SU-DHL-6 (cell line): ENCODE results near the gene FLNB.

Experiments
- H2AFZ ChIP-seq: fragments of 200-600 bp; sonication (generic); 2 replicates; pipeline ENCODE4 v1.6.1; 2014; ENCODE audit warnings: low read depth, mild to moderate bottlenecking, moderate library complexity, mixed read lengths, antibody characterized with exemption, low read length; ENCODE audit not compliant: severe bottlenecking
- H3F3A ChIP-seq: fragments of 200-600 bp; shearing (Covaris generic); 2 replicates; pipeline ENCODE4 v1.6.0; 2016; ENCODE audit warnings: antibody characterized with exemption, mild to moderate bottlenecking; ENCODE audit not compliant: insufficient read depth
- H3K27ac ChIP-seq: fragments of 200-600 bp; sonication (generic); 2 replicates; pipeline ENCODE4 v1.5.1; 2016; ENCODE audit warnings: low read depth, mild to moderate bottlenecking, low read length, moderate library complexity, mixed read lengths
- H3K27me3 ChIP-seq: fragments of 200-600 bp; sonication (generic), shearing (Covaris generic); 2 replicates; pipeline ENCODE4 v1.6.0; 2014; ENCODE audit warnings: mild to moderate bottlenecking, low read length
- H3K36me3 ChIP-seq: fragments of 200-600 bp; sonication (generic); 2 replicates; pipeline ENCODE4 v1.6.1; 2014; ENCODE audit warnings: mild to moderate bottlenecking, low read length, mixed read lengths
- H3K4me2 ChIP-seq: fragments of 300-600, 200-600 bp; shearing (Covaris generic), sonication (generic); 2 replicates; pipeline ENCODE4 v1.6.0; 2014; ENCODE audit warnings: low read length, low read depth, mild to moderate bottlenecking; ENCODE audit not compliant: poor library complexity, severe bottlenecking
- H3K4me3 ChIP-seq: fragments of 200-600 bp; sonication (generic); 2 replicates; pipeline ENCODE4 v1.5.1; 2014; ENCODE audit warnings: antibody characterized with exemption, low read length, mild to moderate bottlenecking, mixed read lengths; ENCODE audit not compliant: insufficient read depth, poor library complexity, severe bottlenecking
- H3K79me2 ChIP-seq: fragments of 200-600 bp; sonication (generic); 2 replicates; pipeline ENCODE4 v1.6.1; 2014; ENCODE audit warnings: mild to moderate bottlenecking, low read length, moderate library complexity; ENCODE audit not compliant: insufficient read depth
- H3K9ac ChIP-seq: fragments of 200-600 bp; sonication (generic); 2 replicates; pipeline ENCODE4 v1.7.0; 2014; ENCODE audit warnings: mild to moderate bottlenecking, low read length
- H3K9me2 ChIP-seq: fragments of 200-600 bp; sonication (generic); replicated peaks from 2 replicates; pipeline ENCODE4 v1.6.1; 2014; ENCODE audit warnings: low read length; ENCODE audit not compliant: insufficient read depth
- H3K9me3 ChIP-seq: fragments of 200-600 bp; sonication (generic); 2 replicates; pipeline ENCODE4 v1.6.1; 2014; ENCODE audit warnings: low read length, mixed read lengths; ENCODE audit not compliant: insufficient read depth
- H4K20me1 ChIP-seq: fragments of 200-600 bp; sonication (generic); 2 replicates; pipeline ENCODE4 v1.6.1; 2014; ENCODE audit warnings: low read depth, mild to moderate bottlenecking, antibody characterized with exemption, low read length, moderate library complexity, mixed read lengths
- CTCF ChIP-seq: fragments of 200-600 bp; sonication (generic); IDR thresholded peaks from one replicate; pipeline ENCODE4 v1.5.1; 2017; ENCODE audit warnings: antibody characterized with exemption, mild to moderate bottlenecking, low read length, moderate library complexity; ENCODE audit not compliant: insufficient read depth, poor library complexity, severe bottlenecking
- EZH2phosphoT487 ChIP-seq: fragments of 200-600 bp; sonication (generic), shearing (Covaris generic); conservative IDR thresholded peaks from 2 replicates; pipeline ENCODE4 v1.6.1; 2018; ENCODE audit warnings: mild to moderate bottlenecking, antibody characterized with exemption, low read length, moderate library complexity, mixed read lengths

The FLNB gene

DNA sequence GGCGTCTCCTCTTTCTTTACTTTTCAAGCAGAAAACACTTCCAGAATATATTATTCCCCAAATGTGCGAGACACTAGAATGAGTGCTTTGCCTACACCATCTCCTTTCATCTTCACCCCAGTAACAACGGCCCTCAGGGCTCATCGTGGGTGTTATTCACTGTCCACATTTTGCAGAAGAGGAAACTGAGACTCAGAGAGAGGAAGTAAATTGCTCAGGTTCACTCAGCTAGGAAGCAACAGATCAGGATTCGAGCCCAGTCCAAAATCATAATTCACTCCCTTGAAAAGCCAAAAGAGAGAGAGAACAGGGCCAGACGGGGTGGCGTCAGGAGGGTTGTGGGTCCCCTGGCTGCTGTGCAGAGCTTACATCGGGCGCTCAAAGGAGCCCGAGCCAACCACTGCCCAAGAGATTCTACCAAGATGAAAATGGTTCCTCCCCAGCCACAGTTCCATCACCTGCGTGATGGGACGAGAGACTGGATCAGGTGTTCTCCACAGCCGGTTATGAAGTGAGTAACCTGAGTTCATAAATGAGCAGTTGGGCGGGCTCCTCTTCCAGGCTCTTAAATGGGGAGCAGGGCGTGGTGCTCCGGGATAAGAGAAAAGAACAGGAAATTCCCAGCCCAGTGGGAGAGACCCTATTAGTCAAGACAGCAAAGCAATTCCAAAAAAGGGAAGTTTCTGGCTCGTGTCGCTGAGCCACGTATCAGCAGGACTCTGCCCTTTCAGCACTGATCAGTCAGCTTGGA, 48.6 kb upstream of the FLNB start:
- H3K4me3 ChIP-seq, result no peak overlapping the region
- TF ChIP-seq EZH2phosphoT487 (no peak), CTCF (no peak)
- H3K9ac ChIP-seq, result no peak overlapping the region
- H4K20me1 ChIP-seq, result no peaks in the 10 kb centered on the region
- no peaks in the 10 kb centered on the region for H3K36me3 ChIP-seq
- H3K4me2 ChIP-seq, result no peak overlapping the region
- H3K27me3 ChIP-seq, result no peaks in the 10 kb centered on the region
- H2AFZ ChIP-seq, result peak overlapping the region; percentile 21
- no peaks in the 10 kb centered on the region for H3K9me2 ChIP-seq
- no peaks in the 10 kb centered on the region for H3K9me3 ChIP-seq
- H3K27ac ChIP-seq, result no peak overlapping the region
- no peaks in the 10 kb centered on the region for H3K79me2 ChIP-seq
- no peaks in the 10 kb centered on the region for H3F3A ChIP-seq

DNA sequence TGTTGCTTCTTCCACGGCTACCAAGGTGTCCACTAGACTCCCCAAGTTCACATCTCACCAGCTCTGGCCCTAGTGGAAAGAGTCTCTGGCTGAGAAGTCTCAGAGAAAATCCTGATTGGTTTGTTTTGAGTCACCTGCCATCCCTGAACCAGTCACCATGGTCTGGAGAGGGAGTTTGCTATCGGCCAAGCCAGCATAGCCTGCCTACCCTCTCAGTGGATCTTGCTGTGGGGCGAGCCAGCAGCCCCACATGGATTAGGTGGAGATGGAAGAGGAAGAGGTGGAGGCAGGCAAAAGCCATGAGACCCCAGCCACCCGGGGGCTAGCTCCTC, 48.1 kb upstream of the FLNB start:
- Histone ChIP-seq H3F3A (no peaks in the 10 kb centered on the region), H3K36me3 (no peaks in the 10 kb centered on the region), H3K9ac (no peak overlapping the region), H2AFZ (peak overlapping the region; percentile 21), H3K79me2 (no peaks in the 10 kb centered on the region), H3K9me2 (no peaks in the 10 kb centered on the region), H3K27ac (no peak overlapping the region), H3K4me2 (no peak overlapping the region), H3K27me3 (no peaks in the 10 kb centered on the region), H3K9me3 (no peaks in the 10 kb centered on the region), H4K20me1 (no peaks in the 10 kb centered on the region), H3K4me3 (no peak overlapping the region)
- TF ChIP-seq CTCF (no peak), EZH2phosphoT487 (no peak)

- Histone ChIP-seq H3K4me3 (no peak overlapping the region), H4K20me1 (no peaks in the 10 kb centered on the region), H3K27ac (no peak overlapping the region), H3K9me3 (no peaks in the 10 kb centered on the region), H3K79me2 (no peaks in the 10 kb centered on the region), H3K27me3 (no peaks in the 10 kb centered on the region), H2AFZ (no peak overlapping the region), H3K4me2 (no peak overlapping the region), H3K9ac (no peak overlapping the region), H3F3A (no peaks in the 10 kb centered on the region), H3K9me2 (no peaks in the 10 kb centered on the region), H3K36me3 (no peaks in the 10 kb centered on the region)
- TF ChIP-seq CTCF (no peak), EZH2phosphoT487 (no peak)
Measured at GRCh38 chr3:57961177-57961827, 46.9 kb upstream of the FLNB start.
